CD4-positive, alpha-beta T cell treated with Interleukin-4 for 4 hours (primary cell): Measurements from ENCODE around the gene SCUBE2.
"Not testable (repeated sequence)": the region's sequence is repeated elsewhere in the genome, so short reads cannot be mapped to it uniquely, and the experiment has no call there.

Experiments
- DNase-seq: peaks from one replicate; pipeline ENCODE4 v3.0.0-alpha.2; 2020

SCUBE2 gene

DNA sequence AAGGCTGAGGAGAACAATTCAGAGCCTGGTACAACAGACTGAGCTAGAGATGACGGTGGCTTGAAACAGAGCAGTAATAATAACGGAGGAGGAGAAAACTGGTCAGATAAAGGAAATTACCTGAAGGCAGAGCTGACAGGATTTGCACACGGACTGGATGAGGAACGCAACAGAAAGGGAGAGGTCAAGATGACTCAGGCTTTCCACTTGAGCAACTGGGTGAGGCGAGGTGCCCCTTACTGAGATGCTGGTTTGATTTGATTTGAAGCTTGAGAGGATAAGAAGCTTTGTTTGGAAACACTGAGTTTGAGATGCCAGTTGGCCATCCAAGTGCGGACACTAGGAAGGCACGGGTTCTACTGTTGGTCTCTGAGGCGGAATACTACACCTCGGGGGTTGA lies 52.2 kb downstream of the SCUBE2 start:
- no peak for DNase-seq

DNA sequence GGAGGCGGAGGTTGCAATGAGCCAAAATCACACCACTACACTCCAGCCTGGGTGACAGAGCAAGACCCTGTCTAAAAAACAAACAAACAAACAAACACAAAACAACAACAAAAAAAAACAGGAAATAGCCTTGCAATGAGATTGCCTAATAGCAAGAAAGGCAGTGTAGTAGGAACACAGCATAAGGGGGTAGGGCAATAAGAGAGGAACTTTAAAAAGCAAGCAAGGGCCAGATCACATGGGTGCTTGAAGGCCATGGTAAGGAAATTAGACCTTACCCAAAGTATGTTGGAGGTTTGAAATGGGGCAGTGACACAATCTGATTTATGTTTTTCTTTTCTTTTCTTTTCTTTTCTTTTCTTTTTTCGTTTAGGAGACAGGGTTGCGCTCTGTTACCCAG lies 52.9 kb downstream of the SCUBE2 start:
- no peak for DNase-seq

DNA sequence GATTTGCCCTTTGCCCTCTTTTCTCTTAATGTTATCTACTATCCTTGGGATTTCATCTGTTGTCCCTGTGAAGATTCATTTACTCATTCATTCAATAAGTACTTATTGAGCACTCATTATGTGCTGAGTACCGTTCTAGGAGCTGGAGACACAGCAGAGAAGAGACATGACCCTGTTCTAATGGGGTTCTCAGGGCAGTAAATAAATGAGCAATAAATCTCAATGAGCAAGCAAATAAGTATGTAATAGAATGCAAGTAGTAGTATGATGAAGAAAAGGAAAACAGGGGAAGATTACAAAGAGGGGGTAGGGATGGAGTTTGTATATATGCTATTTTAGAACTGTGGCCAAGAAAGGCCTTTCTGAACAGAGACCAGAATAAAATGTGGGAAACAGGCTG lies 53.4 kb downstream of the SCUBE2 start:
- no peak for DNase-seq

DNA sequence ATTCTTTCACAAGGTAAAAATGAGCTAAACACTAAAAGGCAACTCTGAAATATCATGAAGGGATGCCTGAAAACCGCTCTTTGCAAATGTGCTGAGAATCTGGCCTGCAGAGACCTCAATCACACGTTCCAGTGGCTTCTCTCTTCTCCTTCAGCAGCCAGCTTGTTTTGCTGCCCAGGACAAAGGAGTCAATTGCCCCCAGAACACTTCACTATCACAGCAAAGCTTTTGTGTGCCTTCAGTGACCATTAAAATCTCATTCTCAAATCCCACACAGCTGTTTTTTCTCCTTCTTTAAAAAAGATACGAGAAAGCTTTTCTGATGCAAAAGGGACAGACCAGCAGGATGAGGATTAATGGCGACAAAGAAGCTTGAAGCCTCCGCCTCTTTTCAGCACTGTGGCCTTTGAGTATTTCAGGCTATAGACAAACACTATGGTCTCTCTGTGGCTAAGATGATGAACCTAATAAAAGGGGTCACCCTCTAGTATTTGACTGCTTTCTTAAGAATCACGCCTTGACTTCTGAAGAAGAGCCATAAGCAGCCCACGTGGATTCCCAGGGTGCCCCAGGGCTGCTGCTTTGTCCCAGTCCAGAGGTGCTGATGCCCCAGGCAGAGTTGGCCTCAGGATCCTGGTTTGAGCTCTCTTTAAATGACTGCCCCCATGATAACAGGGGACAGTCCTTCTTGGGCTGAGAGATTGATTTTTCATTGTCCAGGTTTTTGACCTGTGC lies 54.2 kb downstream of the SCUBE2 start:
- no peak for DNase-seq

DNA sequence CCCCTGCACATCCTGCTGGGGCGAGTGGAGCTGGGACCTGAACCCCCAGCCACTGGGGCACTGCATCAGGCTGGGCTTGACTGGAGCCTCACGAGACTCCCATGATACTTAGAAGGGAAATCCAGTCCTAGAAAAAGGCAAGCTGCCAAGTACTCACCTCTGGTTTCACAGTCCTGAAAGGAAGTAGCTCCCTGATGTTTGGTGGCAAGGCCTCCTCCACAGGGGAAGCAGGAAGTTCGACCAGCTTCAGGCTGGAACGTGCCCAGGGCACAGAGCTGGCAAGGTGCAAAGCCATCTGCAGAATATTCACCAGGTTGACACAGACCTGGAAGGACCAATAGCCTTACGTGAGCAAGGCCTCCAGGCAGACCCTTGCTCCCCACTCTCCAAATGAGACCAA lies 60.8 kb downstream of the SCUBE2 start:
- DNase-seq: no peak

DNA sequence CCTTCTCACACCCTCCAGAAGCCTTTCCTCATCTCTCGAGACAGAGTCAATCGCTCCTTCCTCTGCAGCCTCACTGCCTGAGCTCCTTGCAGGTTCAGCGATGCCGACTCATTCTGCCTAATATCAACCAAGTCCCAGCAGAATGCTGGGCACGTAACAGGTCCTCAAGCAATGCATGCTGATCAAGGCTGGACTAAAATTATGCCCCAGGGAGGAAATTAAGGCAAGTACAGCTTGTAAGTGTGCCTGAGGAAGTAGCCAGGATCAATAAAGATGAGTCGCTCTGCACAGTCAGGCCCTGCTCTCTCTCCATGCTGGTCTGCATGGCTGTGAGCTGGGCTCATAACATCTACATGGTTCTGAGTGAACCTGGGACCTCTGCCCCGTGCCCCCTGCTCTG lies 62.0 kb downstream of the SCUBE2 start:
- no peak for DNase-seq

DNA sequence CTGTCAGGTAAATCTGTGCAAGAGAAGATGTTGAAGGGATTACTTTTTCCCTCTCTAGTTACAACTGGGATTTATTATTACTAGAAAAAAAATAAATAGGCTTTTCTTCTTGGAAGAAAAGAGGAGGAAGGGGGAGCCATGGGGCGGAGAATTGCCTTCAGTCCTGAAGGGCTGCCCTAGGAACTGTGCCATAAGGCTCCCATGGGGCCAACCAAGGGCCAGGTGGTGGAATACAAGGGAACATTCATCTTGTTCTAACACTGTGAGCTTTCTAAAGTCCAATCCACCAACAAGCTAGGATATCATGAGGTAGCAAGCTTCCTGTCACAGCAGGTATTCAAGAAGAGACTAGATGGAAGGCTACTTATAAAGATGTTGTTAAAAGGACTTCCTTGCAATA lies 62.8 kb downstream of the SCUBE2 start:
- DNase-seq: no peak

DNA sequence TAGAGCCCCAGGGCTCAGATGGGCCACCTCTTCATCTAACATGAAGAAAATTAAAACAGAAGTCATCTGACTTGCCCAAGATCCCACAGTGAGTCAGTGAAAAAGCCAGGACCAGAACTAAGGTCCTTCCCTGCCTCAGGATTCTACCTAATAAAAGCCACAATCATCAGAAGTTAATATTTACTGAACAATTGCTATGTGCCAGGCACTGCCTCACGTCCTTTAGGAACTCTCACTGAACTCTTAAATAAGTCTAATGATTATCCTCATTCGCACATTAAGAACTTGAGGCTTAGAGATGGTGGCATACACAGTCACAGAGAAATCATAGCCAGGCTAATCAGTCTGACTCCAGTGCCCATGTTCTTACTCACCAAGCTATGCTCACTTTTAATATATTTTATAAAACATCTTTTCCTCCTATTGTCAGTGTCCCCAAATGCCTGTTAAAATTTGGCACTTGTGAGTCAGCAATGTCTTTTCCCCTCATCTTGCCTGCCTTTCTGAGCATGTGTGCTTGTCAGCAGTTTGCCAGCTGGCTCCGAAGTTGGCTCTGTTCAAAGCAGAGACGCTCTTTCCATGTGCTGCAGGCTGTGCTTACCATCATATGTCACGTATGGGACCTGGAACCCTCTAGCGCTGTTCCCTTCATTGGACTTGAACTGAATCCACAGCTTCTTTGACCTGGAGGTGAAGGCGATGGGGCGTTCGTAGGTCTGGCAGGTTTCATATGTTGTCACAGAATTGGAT lies 66.1 kb downstream of the SCUBE2 start:
- no peak for DNase-seq

DNA sequence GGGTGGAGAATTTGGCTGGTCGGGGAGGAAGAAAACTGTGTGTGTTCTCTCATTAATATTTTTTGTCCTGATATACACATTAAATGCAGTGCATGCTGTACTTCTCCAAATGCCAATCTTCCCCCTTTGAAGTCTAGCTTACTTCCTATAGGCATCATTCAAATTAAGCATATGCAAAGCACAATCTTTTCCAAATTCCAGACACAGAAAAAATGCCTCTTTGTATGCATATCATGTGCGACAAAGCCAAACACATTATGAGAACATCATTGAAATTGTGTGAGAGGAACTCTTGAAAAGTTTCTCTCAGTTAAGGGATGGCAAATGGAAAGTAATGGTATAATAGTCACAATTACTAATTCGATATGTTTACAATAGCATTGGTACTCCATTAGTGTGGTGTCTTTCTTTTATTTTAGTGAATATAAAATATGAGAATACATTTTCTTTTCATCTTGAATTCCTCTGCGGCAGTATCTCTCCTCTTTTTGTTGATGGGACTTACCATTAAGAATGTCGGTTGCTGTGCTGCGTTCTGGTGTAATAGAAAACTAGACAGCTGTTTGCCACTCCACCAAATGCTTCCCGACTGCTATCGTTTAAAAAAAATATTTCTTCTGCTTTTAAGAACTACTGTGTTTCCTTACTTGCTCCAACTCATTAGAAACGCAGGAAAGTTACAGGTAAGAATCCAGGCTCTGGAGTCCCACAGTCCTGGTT lies 68.3 kb downstream of the SCUBE2 start:
- no peak for DNase-seq

DNA sequence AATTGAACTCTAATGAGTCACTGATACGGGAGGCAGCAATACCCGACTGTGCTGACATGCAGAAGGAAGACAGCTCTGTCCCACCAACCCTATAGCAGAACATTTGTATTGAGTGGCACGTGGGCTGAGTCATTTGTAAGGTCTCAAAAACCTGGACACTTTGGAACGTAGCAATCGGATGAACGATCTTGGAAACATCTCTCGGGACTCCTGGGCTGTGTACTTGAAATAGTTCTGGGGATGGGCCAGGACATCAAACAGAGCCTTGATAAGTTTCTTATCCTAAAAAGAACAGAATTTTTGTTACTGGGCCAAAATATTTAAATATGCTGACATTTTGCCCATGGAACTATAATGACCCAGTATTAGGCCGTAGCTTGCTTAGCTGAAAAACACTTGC lies 70.5 kb downstream of the SCUBE2 start:
- DNase-seq: no peak

DNA sequence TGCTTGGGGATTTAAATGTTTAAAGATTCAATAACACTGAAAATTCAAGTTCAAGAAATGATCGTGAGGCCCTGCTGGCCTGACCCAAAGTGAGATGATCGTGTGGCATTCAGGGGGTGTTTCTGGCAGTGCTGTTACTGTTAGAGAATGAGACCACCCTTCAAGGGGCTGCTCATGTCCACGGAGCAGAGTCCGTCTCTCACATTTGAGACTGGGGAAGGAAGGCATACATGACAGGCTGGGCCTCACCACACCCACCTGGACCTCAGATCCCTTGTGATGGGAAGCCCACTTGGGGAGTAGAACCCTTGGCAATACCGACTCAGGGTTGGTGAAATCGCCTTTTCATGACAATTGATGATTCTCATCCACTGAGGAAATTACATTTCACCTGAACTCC lies 71.5 kb downstream of the SCUBE2 start:
- no peak for DNase-seq

DNA sequence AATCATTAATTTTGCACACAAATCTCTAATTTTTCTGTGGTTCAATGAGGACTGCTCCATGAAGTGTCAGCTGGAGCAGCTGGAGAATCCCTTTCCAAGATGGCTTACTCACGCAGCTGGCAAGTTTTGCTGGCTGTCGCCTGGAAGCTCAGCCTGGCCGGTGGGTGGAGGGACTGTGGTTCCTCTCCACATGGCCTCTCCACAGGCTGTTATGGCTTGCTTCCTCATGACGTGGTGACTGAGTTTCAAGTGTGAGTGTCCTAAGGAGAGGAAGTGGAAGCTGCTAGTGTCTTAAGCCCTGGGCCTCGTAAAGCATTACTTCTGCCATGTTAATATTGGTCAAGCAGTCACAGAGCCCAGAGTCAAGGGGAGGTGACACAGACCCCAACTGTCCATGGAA lies 73.6 kb downstream of the SCUBE2 start:
- no peak for DNase-seq

DNA sequence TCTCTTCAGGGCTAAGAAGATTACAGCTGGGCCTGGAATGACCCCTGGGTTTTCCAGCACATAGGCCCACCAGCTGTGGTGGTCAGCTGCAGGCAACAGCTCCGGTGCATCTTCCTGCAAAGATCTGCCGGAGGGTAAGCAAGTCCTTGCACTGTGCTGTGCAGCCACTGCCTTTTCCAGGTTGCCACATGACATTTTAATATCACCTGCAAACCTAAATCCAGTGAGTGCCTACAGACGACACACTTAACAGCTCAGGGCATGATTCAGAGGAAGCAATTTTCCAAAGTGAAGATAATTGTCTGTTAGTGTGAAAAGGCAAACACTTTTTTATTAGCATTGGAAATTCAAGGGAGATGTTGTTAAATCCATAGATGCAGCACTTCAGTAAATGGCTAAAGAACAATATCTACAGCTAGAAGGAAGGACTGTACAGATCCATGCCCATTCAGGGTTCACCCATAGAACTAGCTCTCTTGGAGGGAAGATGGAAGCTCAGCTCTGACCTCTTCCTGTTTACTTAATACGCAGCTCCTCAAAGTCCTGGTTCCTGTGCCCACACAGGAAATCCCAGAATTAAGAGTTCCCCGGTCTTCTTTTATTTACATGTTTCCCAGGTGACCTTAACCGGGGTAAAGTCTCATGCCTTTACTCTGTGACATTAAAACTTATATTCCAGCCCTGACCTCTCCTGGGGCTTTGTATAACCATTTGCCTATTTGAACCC lies 74.3 kb downstream of the SCUBE2 start:
- DNase-seq: no peak

DNA sequence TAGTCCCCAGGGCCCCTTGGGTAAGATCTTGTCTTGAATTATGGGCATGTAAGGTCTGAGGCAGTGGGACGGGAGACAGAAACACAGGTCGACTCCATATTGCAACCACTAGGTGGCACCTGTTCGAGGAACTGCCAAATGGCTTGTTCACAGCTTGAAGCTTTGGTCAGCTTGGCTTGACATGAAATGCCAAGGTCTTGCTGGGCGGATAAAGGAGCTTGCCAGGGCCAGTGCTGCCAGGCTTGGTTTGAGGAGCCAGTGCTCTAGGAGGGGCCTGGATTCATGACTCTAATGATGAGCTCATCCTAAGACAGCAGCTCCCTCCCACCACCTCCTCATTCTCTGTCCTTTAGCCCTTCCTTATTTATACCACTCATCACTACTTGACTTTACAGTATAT lies 75.7 kb downstream of the SCUBE2 start:
- peak; percentile 61 for DNase-seq

DNA sequence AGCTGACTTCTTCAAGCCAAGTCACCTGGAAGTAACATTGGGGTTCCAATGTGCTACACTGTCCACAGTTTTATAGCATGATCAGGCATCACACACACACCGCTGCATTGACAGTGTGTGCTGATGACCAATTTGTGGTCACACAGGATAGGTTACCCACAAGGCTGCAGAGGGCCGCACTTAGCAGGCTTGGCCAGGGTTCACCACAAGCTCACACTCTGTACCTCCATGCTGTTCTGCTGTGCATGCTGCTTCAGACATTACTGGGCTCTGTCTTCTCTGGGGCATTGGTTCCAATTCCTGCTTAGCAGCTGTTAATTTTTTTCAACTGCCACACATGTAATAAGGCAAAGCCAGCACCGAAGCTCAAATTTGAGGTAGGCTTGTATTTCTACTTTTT lies 76.6 kb downstream of the SCUBE2 start:
- DNase-seq: no peak

DNA sequence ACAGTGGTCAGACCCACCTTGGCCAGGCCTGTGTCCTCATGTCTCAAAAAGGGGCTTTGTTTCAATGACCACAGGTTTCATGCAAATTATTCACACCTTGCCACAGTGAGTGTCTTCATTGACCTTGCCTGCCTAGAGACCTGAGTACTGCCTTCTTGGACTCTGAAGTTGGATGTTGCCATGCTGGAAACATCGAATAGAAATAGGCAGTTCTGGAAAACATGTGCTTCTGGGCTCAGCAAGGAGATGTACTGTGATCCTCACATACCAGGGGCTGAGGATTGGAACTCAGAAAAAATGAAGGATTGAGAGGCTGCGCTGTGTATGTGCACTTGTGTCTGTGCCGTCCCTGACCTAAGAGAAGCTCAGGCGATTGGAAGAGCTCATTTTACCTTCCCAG lies 78.0 kb downstream of the SCUBE2 start:
- DNase-seq: no peak

DNA sequence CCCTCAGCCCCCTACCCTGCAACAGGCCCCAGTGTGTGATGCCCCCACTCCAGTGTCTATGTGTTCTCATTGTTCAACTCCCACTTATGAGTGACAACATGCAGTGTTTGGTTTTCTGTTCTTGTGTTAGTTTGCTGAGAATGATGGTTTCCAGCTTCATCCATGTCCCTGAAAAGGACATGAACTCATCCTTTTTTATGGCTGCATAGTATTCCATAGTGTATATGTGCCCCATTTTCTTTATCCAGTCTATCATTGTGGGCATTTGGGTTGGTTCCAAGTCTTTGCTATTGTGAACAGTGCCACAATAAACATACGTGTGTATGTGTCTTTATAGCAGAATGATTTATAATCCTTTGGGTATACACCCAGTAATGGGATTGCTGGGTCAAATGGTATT lies 81.9 kb downstream of the SCUBE2 start:
- not testable (repeated sequence) for DNase-seq

DNA sequence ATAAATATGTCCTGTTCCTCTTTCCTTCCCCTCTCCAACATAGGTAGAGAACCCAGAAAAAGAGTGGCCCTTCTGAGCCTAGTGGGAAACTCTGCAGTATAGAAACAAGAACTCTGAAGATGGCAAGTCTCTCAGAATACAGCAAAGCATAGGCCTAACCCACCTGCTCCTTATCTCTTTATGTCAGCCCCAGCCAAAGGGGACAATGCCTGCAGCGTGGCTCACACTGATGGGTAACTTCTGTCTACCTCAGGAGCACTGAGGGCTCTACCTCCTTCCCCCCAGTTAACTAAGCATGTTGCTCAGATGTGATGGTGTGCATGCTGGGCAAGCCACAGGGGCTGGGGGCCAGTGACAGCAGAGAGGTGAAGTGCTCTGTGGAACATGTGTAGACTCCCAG lies 82.7 kb downstream of the SCUBE2 start:
- DNase-seq: no peak

DNA sequence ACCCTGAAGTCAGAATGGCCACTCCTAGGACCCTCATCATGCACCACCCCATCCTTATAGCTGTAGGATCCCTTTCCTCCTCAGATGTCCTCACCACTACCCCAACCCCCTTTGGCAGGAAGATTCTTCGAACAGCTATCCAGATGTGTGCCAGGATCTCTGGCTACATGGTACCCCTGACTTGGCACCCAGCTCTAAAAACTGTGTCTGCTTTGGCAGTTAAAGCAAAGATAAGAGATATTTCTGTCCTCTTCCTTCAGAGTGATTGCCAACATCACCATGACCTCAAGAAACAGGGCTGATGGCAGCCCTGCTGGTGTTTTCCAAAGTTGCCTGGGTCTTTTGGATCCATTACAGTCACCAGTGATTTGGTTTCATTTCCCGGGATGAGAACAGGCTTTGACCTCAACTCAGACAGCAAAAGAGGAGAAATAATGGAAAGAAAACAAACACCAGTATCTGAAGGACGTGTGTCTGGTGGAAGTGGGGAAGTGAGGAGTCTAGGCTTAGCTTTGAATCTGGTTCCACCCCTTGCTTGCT lies 83.3 kb downstream of the SCUBE2 start:
- DNase-seq: no peak

DNA sequence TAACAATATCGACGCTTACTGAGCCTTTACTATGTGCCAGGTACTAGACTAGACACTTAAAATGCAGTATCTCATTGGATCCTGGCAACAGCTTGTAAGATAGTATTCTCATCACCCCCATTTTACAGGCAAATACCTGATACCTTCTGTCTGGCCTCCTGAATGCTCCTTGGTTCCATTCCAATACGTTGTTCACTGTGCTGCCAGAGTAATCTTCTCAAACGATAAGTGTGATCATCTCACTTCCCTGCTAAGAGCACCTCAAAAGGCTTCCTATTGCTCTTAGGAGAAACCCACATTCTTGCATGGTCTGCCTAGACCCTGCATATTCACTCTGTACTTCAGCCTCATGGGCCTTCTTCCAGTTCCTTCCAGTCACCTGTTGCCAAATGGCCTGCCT lies 86.3 kb downstream of the SCUBE2 start:
- no peak for DNase-seq

DNA sequence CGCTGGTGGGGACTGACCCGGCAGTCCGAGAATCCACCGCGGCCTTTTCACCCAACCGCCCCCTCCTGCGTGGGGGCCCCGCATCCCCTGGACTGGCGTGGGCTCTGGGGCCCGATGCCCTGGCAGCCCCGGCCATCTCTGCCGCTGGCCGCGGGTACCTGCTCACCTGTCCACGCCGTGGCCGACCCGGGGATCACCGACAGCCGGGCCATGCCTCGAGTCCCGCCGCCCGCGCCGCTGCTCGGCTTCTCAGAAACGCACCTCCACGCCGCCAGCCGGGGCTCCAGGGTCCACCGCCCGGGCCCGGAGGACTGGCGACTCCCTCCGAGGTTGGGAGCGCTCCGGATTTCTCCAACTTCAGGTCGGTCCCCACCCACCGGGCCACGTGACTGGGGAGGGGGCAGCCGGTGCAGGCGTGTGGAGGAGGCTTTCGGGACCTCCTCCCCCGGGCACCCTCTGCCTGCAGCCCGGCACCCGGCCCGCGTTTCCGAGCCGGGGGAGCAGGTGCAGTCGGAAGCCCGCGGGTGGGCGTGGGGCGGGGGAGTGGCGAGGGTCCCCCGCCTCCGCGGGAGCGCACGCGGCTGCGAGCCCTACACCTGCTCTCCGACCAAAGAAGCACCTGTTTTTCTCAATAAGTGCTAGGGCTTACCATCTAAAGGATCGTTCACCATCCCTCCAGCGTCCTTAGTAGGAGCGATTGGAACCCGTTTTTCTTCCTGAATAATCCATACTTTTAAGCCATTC lies 87.0 kb downstream of the SCUBE2 start:
- no peak for DNase-seq

DNA sequence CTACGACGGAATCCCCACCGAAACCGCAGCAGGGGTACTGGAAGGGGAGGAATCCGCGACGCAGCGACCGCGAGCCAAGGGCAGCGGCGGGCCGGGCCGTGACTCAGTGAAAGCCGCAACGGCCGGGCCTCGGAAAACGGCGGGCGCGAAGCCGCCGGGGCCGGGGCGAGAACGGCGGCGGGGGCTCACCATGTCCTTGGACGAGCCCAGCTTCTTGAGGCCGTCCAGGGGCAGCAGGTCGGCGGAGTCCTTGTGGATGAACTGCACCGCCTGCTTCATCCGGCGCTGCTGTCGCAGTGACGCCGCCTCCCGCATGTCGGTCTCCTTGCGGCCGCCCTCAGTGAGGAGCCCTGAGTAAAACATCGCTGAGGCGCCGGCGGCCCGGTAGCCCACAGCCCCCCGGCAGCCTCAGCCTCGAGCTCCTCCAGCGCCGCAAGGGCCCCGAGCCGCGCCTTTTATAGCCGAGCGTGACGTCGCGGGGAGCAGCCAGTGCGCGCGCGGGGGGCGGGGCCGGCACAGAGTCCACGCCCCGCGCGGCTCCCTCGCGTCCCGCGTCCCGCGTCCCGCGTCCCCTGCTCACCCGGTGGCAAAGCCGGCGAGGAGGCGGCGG lies 87.7 kb downstream of the SCUBE2 start, which contains the start of gene NRIP3:
Gene NRIP3 (minus strand): TSS at position 429 of the 610 bp plus-strand sequence. CDS start 66 bp downstream, at position 363.
- DNase-seq: peak; percentile 62
